HepG2 (cell line): ENCODE results near the gene HCFC1. TPM values are rescaled to one million over a fixed set of nuclear protein-coding genes. Genes with fewer than 3 reads are reported as not detected.

Source experiments
- AHDC1 ChIP-seq: sonication (generic); formaldehyde crosslinking; IDR thresholded peaks from 2 replicates; pipeline ENCODE4 v1.5.1; 2020; ENCODE audit warnings: mild to moderate bottlenecking, missing genetic modification reagents, borderline replicate concordance
- AHR ChIP-seq: IDR thresholded peaks from 2 replicates; pipeline ENCODE4 v1.6.1; 2018; ENCODE audit warnings: missing genetic modification reagents, missing compliant biosample characterization
- ARID2 ChIP-seq: sonication (generic); formaldehyde crosslinking; IDR thresholded peaks from 2 replicates; pipeline ENCODE4 v1.8.1; 2022; ENCODE audit warnings: mild to moderate bottlenecking, missing genetic modification reagents, borderline replicate concordance
- HES4 ChIP-seq: sonication (generic); formaldehyde crosslinking; IDR thresholded peaks from 2 replicates; pipeline ENCODE4 v1.9.0; 2021; ENCODE audit warnings: mild to moderate bottlenecking, missing genetic modification reagents, borderline replicate concordance
- HMG20B ChIP-seq: conservative IDR thresholded peaks from 2 replicates; pipeline ENCODE4 v1.6.1; 2016; ENCODE audit warnings: missing genetic modification reagents, missing compliant biosample characterization
- MED1 ChIP-seq: sonication (generic); formaldehyde crosslinking; IDR thresholded peaks from 2 replicates; pipeline ENCODE4 v1.4.0; 2020; ENCODE audit warnings: missing genetic modification reagents
- NFE2L1 ChIP-seq: sonication (generic); formaldehyde crosslinking; IDR thresholded peaks from 2 replicates; pipeline ENCODE4 v1.4.0; 2020; ENCODE audit warnings: missing genetic modification reagents, mild to moderate bottlenecking, borderline replicate concordance
- SCMH1 ChIP-seq: sonication (generic); formaldehyde crosslinking; IDR thresholded peaks from 2 replicates; pipeline ENCODE4 v1.9.0; 2021; ENCODE audit warnings: missing genetic modification reagents, mild to moderate bottlenecking, borderline replicate concordance
- ZBTB3 ChIP-seq: sonication (generic); formaldehyde crosslinking; IDR thresholded peaks from 2 replicates; pipeline ENCODE4 v1.4.0; 2020; ENCODE audit warnings: low read depth, mild to moderate bottlenecking, moderate library complexity, missing genetic modification reagents, borderline replicate concordance
- ZFAT ChIP-seq: sonication (generic); formaldehyde crosslinking; conservative IDR thresholded peaks from 2 replicates; pipeline ENCODE4 v1.8.1; 2023; ENCODE audit warnings: missing genetic modification reagents, inconsistent platforms
- ZNF660 ChIP-seq: sonication (generic); formaldehyde crosslinking; IDR thresholded peaks from 2 replicates; pipeline ENCODE4 v1.5.1; 2020; ENCODE audit warnings: mild to moderate bottlenecking, low read depth, missing genetic modification reagents, borderline replicate concordance
- ZNF800 ChIP-seq: sonication (generic); formaldehyde crosslinking; IDR thresholded peaks from 2 replicates; pipeline ENCODE4 v1.4.0; 2020; ENCODE audit warnings: missing genetic modification reagents
- ZNF883 ChIP-seq: sonication (generic); formaldehyde crosslinking; IDR thresholded peaks from 2 replicates; pipeline ENCODE4 v1.5.1; 2020; ENCODE audit warnings: mild to moderate bottlenecking, missing genetic modification reagents; ENCODE audit errors: not compliant biosample characterization
- ZSCAN30 ChIP-seq: sonication (generic); formaldehyde crosslinking; IDR thresholded peaks from 2 replicates; pipeline ENCODE4 v1.5.0; 2020; ENCODE audit warnings: mild to moderate bottlenecking, missing genetic modification reagents
- polyA plus RNA-seq, 8 experiments: library from polyadenylated mRNA; depleted of rRNA in 3 of 8; stranded (reverse) in 7 of 8; unstranded in 1 of 8; fragments of >200 nt; fragmentation: Illumina TruSeq in 4 of 8; extraction: Trizol in 4 of 8; gene quantifications; 2 replicates each; pipeline versions ENCODE4 v1.2.1 to v1.2.3, GENCODE V29; 2011 to 2016; ENCODE audit warnings: low read depth in 4 of 8, missing spikeins in 1 of 8, mixed read lengths in 1 of 8; ENCODE audit not compliant: insufficient read depth in 1 of 8
- total RNA-seq, 5 experiments: library from RNA; depleted of rRNA; stranded (reverse); fragments of >200 nt; fragmentation: Illumina TruSeq; extraction: Trizol; gene quantifications; 2 replicates each; pipeline ENCODE4 v1.2.3, GENCODE V29; 2016; ENCODE audit warnings: low read depth in 1 of 5
- TF ChIP-seq, protein P1 (sequence below): sonication (generic); formaldehyde crosslinking; IDR thresholded peaks from 2 replicates; pipeline ENCODE4 v1.8.0; 2022; ENCODE audit warnings: mild to moderate bottlenecking, missing genetic modification reagents

The HCFC1 gene
- total and polyA plus RNA-seq, 2 of the 13 experiments (the other 11 are each of a cell fraction or from before 2014, with no cell fraction given): 5.8 to 17.8 TPM

- TF ChIP-seq ZNF660 (no peak), HES4 (CRISPR knock-in tag) (no peak), ZNF883 (no peak), ZNF800 (CRISPR knock-in tag) (no peak), NFE2L1 (CRISPR knock-in tag) (no peak), MED1 (CRISPR knock-in tag) (peak; percentile 77), ZFAT (CRISPR knock-in tag) (no peak), HMG20B (CRISPR knock-in tag) (no peak), AHR (CRISPR knock-in tag) (no peak), AHDC1 (CRISPR knock-in tag) (no peak), ZSCAN30 (no peak), SCMH1 (no peak), ZBTB3 (CRISPR knock-in tag) (no peak), ARID2 (CRISPR knock-in tag) (no peak)
- TF ChIP-seq, protein P1, sequence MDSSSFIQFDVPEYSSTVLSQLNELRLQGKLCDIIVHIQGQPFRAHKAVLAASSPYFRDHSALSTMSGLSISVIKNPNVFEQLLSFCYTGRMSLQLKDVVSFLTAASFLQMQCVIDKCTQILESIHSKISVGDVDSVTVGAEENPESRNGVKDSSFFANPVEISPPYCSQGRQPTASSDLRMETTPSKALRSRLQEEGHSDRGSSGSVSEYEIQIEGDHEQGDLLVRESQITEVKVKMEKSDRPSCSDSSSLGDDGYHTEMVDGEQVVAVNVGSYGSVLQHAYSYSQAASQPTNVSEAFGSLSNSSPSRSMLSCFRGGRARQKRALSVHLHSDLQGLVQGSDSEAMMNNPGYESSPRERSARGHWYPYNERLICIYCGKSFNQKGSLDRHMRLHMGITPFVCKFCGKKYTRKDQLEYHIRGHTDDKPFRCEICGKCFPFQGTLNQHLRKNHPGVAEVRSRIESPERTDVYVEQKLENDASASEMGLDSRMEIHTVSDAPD (CRISPR knock-in tag): no peak
Measured at GRCh38 chrX:153926858-153927671, 44.6 kb downstream of the HCFC1 start (continued).
